HepG2 (cell line): Measurements from ENCODE around the gene CARD8. TPM values are rescaled to one million over a fixed set of nuclear protein-coding genes. Genes with fewer than 3 reads are reported as not detected.

Source experiments
- CEBPZ ChIP-seq: IDR thresholded peaks from 2 replicates; pipeline ENCODE4 v1.6.1; 2012; ENCODE audit warnings: low read length, improper control_type of control experiment
- CHD4 ChIP-seq: fragments of 200-600 bp; sonication (generic); IDR thresholded peaks from 2 replicates; pipeline ENCODE4 v1.7.0; 2017; ENCODE audit warnings: mild to moderate bottlenecking, low read length, borderline replicate concordance
- ETV6 ChIP-seq: sonication (generic); formaldehyde crosslinking; conservative IDR thresholded peaks from 2 replicates; pipeline ENCODE4 v1.4.0; 2020; ENCODE audit warnings: missing genetic modification reagents
- GATA4 ChIP-seq: sonication (generic); IDR thresholded peaks from 2 replicates; pipeline ENCODE4 v1.6.1; 2016; ENCODE audit warnings: antibody characterized with exemption, low read depth, borderline replicate concordance
- HNF4A ChIP-seq: sonication (generic); formaldehyde crosslinking; IDR thresholded peaks from 2 replicates; pipeline ENCODE4 v1.4.0; 2020; ENCODE audit warnings: missing genetic modification reagents
- HNRNPL ChIP-seq: fragments of 200-400 bp; formaldehyde crosslinking; IDR thresholded peaks from 2 replicates; pipeline ENCODE4 v1.6.1; 2017; ENCODE audit warnings: mild to moderate bottlenecking, low read depth, low read length
- HOXA3 ChIP-seq: sonication (generic); formaldehyde crosslinking; IDR thresholded peaks from 2 replicates; pipeline ENCODE4 v1.5.0; 2020; ENCODE audit warnings: missing genetic modification reagents
- NFKBIZ ChIP-seq: IDR thresholded peaks from 2 replicates; pipeline ENCODE4 v1.6.1; 2018; ENCODE audit warnings: missing genetic modification reagents, missing compliant biosample characterization
- RNF219 ChIP-seq: sonication (generic); formaldehyde crosslinking; IDR thresholded peaks from 2 replicates; pipeline ENCODE4 v1.5.0; 2020; ENCODE audit warnings: mild to moderate bottlenecking, missing genetic modification reagents
- ZNF234 ChIP-seq: sonication (generic); formaldehyde crosslinking; conservative IDR thresholded peaks from 2 replicates; pipeline ENCODE4 v1.5.1; 2020; ENCODE audit warnings: mild to moderate bottlenecking, missing genetic modification reagents
- ZNF670 ChIP-seq: sonication (generic); formaldehyde crosslinking; IDR thresholded peaks from 2 replicates; pipeline ENCODE4 v1.8.0; 2022; ENCODE audit warnings: mild to moderate bottlenecking, missing genetic modification reagents, borderline replicate concordance
- polyA plus RNA-seq, 8 experiments: library from polyadenylated mRNA; depleted of rRNA in 3 of 8; stranded (reverse) in 7 of 8; unstranded in 1 of 8; fragments of >200 nt; fragmentation: Illumina TruSeq in 4 of 8; extraction: Trizol in 4 of 8; gene quantifications; 2 replicates each; pipeline versions ENCODE4 v1.2.1 to v1.2.3, GENCODE V29; 2011 to 2016; ENCODE audit warnings: low read depth in 4 of 8, missing spikeins in 1 of 8, mixed read lengths in 1 of 8; ENCODE audit not compliant: insufficient read depth in 1 of 8
- total RNA-seq, 5 experiments: library from RNA; depleted of rRNA; stranded (reverse); fragments of >200 nt; fragmentation: Illumina TruSeq; extraction: Trizol; gene quantifications; 2 replicates each; pipeline ENCODE4 v1.2.3, GENCODE V29; 2016; ENCODE audit warnings: low read depth in 1 of 5
- TF ChIP-seq, protein P1 (sequence below): sonication (generic); formaldehyde crosslinking; IDR thresholded peaks from 2 replicates; pipeline ENCODE4 v1.9.0; 2022; ENCODE audit warnings: missing genetic modification reagents, mild to moderate bottlenecking, borderline replicate concordance
- TF ChIP-seq, protein P2 (sequence below): IDR thresholded peaks from 2 replicates; pipeline ENCODE4 v1.6.1; 2016
- TF ChIP-seq, protein P3 (sequence below): sonication (generic); formaldehyde crosslinking; IDR thresholded peaks from 2 replicates; pipeline ENCODE4 v1.4.0; 2020; ENCODE audit warnings: missing genetic modification reagents, borderline replicate concordance
- TF ChIP-seq, protein P4 (sequence below): sonication (generic); formaldehyde crosslinking; IDR thresholded peaks from 2 replicates; pipeline ENCODE4 v1.4.0; 2020; ENCODE audit warnings: mild to moderate bottlenecking, missing genetic modification reagents

CARD8 gene
- total and polyA plus RNA-seq, 2 of the 13 experiments (the other 11 are each of a cell fraction or from before 2014, with no cell fraction given) = 15.0 to 19.2 TPM

- TF ChIP-seq CHD4 (no peak), RNF219 (no peak), GATA4 (no peak), NFKBIZ (no peak), ZNF670 (no peak), ETV6 (CRISPR knock-in tag) (no peak), HNRNPL (0 out of 2 replicates have a peak, but pooled peaks have one; percentile 35), ZNF234 (no peak), CEBPZ (no peak), HNF4A (CRISPR knock-in tag) (peak; percentile 52), HOXA3 (CRISPR knock-in tag) (no peak)
- TF ChIP-seq, protein P1, sequence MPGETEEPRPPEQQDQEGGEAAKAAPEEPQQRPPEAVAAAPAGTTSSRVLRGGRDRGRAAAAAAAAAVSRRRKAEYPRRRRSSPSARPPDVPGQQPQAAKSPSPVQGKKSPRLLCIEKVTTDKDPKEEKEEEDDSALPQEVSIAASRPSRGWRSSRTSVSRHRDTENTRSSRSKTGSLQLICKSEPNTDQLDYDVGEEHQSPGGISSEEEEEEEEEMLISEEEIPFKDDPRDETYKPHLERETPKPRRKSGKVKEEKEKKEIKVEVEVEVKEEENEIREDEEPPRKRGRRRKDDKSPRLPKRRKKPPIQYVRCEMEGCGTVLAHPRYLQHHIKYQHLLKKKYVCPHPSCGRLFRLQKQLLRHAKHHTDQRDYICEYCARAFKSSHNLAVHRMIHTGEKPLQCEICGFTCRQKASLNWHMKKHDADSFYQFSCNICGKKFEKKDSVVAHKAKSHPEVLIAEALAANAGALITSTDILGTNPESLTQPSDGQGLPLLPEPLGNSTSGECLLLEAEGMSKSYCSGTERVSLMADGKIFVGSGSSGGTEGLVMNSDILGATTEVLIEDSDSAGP (CRISPR knock-in tag) = no peak
- TF ChIP-seq, protein P2, sequence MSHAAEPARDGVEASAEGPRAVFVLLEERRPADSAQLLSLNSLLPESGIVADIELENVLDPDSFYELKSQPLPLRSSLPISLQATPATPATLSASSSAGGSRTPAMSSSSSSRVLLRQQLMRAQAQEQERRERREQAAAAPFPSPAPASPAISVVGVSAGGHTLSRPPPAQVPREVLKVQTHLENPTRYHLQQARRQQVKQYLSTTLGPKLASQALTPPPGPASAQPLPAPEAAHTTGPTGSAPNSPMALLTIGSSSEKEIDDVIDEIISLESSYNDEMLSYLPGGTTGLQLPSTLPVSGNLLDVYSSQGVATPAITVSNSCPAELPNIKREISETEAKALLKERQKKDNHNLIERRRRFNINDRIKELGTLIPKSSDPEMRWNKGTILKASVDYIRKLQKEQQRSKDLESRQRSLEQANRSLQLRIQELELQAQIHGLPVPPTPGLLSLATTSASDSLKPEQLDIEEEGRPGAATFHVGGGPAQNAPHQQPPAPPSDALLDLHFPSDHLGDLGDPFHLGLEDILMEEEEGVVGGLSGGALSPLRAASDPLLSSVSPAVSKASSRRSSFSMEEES (CRISPR knock-in tag) = 0 out of 2 replicates have a peak, but pooled peaks have one; percentile 21
- TF ChIP-seq, protein P3, sequence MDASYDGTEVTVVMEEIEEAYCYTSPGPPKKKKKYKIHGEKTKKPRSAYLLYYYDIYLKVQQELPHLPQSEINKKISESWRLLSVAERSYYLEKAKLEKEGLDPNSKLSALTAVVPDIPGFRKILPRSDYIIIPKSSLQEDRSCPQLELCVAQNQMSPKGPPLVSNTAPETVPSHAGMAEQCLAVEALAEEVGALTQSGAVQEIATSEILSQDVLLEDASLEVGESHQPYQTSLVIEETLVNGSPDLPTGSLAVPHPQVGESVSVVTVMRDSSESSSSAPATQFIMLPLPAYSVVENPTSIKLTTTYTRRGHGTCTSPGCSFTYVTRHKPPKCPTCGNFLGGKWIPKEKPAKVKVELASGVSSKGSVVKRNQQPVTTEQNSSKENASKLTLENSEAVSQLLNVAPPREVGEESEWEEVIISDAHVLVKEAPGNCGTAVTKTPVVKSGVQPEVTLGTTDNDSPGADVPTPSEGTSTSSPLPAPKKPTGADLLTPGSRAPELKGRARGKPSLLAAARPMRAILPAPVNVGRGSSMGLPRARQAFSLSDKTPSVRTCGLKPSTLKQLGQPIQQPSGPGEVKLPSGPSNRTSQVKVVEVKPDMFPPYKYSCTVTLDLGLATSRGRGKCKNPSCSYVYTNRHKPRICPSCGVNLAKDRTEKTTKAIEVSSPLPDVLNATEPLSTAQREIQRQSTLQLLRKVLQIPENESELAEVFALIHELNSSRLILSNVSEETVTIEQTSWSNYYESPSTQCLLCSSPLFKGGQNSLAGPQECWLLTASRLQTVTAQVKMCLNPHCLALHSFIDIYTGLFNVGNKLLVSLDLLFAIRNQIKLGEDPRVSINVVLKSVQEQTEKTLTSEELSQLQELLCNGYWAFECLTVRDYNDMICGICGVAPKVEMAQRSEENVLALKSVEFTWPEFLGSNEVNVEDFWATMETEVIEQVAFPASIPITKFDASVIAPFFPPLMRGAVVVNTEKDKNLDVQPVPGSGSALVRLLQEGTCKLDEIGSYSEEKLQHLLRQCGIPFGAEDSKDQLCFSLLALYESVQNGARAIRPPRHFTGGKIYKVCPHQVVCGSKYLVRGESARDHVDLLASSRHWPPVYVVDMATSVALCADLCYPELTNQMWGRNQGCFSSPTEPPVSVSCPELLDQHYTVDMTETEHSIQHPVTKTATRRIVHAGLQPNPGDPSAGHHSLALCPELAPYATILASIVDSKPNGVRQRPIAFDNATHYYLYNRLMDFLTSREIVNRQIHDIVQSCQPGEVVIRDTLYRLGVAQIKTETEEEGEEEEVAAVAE (CRISPR knock-in tag) = no peak
- TF ChIP-seq, protein P4, sequence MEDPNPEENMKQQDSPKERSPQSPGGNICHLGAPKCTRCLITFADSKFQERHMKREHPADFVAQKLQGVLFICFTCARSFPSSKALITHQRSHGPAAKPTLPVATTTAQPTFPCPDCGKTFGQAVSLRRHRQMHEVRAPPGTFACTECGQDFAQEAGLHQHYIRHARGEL (CRISPR knock-in tag) = no peak
Observed at GRCh38 chr19:48158210-48158790, 97.4 kb downstream of the CARD8 start (continued).
